Activated CD8-positive, alpha-beta memory T cell treated with anti-CD3 and anti-CD28 coated beads, Interleukin-2, amount 50 U/mL, for 1 hour (primary cell): ENCODE data around the gene RAB44.
"Not testable (repeated sequence)": the region's sequence is repeated elsewhere in the genome, so short reads cannot be mapped to it uniquely, and the experiment has no call there.

Source experiments
- DNase-seq: peaks from one replicate; pipeline ENCODE4 v3.0.0-alpha.2; 2020; ENCODE audit errors: extremely low read depth

Gene RAB44

GRCh38 chr6:36697481-36697903, at the start of gene RAB44:
TSS of gene RAB44 (plus strand) at chr6:36697826. CDS start at chr6:36704236, 6,410 bp downstream.
- no peak for DNase-seq

GRCh38 chr6:36649086-36649485, 48.5 kb upstream of the RAB44 start:
- no peak for DNase-seq

GRCh38 chr6:36649701-36650484, 47.7 kb upstream of the RAB44 start:
- no peak for DNase-seq

- no peak for DNase-seq
These were observed 46.7 kb upstream of the RAB44 start for GRCh38 chr6:36650848-36651478.

- no peak for DNase-seq
These were observed 45.8 kb upstream of the RAB44 start for GRCh38 chr6:36651659-36652379.

GRCh38 chr6:36654469-36654868, 43.2 kb upstream of the RAB44 start:
- DNase-seq = not testable (repeated sequence)

GRCh38 chr6:36655085-36655724, 42.4 kb upstream of the RAB44 start:
- no peak for DNase-seq

GRCh38 chr6:36656441-36656840, 41.2 kb upstream of the RAB44 start:
- DNase-seq = no peak

- no peak for DNase-seq
These were observed 40.4 kb upstream of the RAB44 start for GRCh38 chr6:36657271-36657670.

- DNase-seq = no peak
These were observed 39.6 kb upstream of the RAB44 start for GRCh38 chr6:36657942-36658544.

GRCh38 chr6:36659271-36659670, 38.4 kb upstream of the RAB44 start:
- DNase-seq = no peak

- DNase-seq = no peak
These were observed 36.7 kb upstream of the RAB44 start for GRCh38 chr6:36660771-36661471.

GRCh38 chr6:36662380-36662779, 35.2 kb upstream of the RAB44 start:
- no peak for DNase-seq

GRCh38 chr6:36662827-36663256, 34.8 kb upstream of the RAB44 start:
- DNase-seq = no peak

GRCh38 chr6:36663504-36664446, 33.9 kb upstream of the RAB44 start:
- DNase-seq = no peak

- DNase-seq = no peak
These were observed 32.4 kb upstream of the RAB44 start for GRCh38 chr6:36665180-36665579.

GRCh38 chr6:36666287-36666686, 31.3 kb upstream of the RAB44 start:
- no peak for DNase-seq

- DNase-seq = no peak
These were observed 30.6 kb upstream of the RAB44 start for GRCh38 chr6:36666826-36667591.

GRCh38 chr6:36668591-36668990, 29.0 kb upstream of the RAB44 start:
- no peak for DNase-seq
